Stimulated activated CD4-positive, alpha-beta T cell treated with anti-CD3 and anti-CD28 coated beads, TNF-alpha, amount 100 ng/mL, for 1 hour (primary cell): ENCODE data around the gene RNF4.
A peak's percentile ranks its signal among the peaks of the same experiment; 100 is the strongest.
"Not testable (repeated sequence)": the region's sequence is repeated elsewhere in the genome, so short reads cannot be mapped to it uniquely, and the experiment has no call there.

ENCODE experiments used
- DNase-seq, 3 donors: peaks; one replicate each; pipeline ENCODE4 v3.0.0-alpha.2; 2020; ENCODE audit warnings: low read depth in 3 of 3, low spot score in 1 of 3

Gene RNF4

GRCh38 chr4:2468456-2469191, at the start of gene RNF4:
Gene RNF4, plus strand, starts transcription at chr4:2469106. Its CDS starts 21,388 bp downstream, at chr4:2490494.
- peak; percentile 86 to 88 (median 87) for DNase-seq

DNA sequence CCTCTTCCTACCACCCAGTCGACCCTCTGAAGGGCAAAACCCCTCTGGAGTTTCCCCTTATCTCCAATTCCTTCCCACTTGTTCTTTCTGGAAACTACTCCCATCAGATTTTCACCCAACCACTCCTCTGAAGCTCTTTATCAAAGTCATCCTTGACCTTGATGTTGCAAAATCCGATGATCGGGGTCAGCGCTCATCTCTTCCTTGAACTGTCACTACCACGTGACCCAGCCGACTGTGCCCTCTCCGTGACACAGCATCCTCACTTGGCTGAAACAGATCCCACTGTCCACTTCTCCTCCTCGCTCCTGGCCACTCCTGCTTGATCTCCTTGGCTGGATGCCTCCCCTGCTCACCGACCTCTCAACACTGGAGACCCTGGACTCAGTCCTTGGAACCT, 49.1 kb upstream of the RNF4 start:
- no peak for DNase-seq

- no peak for DNase-seq
Measured at GRCh38 chr4:2421928-2422327, 47.0 kb upstream of the RNF4 start.

- DNase-seq: no peak
Measured at GRCh38 chr4:2423066-2423465, 45.8 kb upstream of the RNF4 start.

DNA sequence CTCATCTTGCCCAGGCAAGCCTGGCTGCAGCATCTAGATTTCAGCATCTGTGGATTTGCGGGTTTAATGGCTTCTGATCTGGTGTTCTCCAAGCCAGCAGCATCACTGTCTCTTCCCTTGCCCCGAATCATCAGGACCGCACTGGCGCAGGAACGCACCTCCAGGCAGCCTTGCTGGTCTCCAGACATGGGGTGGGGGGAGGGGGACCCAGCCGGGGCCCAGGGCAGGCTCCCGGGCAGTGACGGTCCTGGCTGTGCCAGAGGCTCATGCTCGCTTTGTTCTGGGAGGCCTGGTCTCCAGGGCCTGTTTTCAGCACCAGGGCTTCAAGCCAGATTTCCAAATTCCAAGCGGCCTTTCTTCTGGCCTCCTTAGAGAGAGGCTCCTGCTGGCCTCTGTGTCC, 45.2 kb upstream of the RNF4 start:
- DNase-seq: no peak

GRCh38 chr4:2424581-2424980, 44.3 kb upstream of the RNF4 start:
- DNase-seq: no peak

DNA sequence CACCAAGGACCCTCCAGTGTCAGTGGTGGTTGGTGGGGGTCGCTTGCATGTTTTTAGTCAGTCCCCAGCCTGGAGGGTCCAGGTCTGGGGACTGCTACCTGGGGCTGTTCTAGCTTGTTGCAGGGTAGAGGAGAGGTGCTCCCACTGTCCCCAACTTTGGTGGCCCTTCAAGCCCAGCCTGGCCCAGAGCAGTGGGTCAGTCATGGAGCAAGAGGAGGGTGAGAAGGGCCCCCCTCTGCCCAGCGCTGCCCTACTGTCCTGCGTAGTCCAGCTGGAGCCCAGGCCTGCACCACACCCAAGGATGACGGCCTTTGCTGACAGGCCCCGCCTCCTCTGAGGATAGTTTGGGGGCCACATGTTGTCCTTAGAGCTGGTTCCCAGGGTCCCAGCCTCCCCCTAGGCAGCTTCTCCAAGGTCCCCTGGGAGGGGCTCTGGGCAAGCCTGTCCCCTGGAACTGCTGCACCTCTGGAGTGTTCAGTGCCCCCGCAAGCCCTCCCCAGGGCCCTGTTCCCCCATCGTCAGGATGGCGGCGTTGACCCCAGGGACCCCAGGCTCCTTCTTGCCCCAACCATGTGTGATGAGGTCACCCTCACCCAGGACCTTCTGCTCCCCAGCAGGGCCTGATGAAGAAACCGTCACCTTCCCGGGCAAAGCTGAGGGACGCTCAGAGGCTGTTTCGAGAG, 43.4 kb upstream of the RNF4 start:
- no peak for DNase-seq

GRCh38 chr4:2426069-2426397, 42.9 kb upstream of the RNF4 start:
- no peak for DNase-seq

- DNase-seq: no peak
Measured at GRCh38 chr4:2426711-2427275, 42.1 kb upstream of the RNF4 start.

GRCh38 chr4:2427383-2428334, 41.2 kb upstream of the RNF4 start:
- DNase-seq: no peak

GRCh38 chr4:2428496-2429213, 40.3 kb upstream of the RNF4 start:
- DNase-seq: no peak

DNA sequence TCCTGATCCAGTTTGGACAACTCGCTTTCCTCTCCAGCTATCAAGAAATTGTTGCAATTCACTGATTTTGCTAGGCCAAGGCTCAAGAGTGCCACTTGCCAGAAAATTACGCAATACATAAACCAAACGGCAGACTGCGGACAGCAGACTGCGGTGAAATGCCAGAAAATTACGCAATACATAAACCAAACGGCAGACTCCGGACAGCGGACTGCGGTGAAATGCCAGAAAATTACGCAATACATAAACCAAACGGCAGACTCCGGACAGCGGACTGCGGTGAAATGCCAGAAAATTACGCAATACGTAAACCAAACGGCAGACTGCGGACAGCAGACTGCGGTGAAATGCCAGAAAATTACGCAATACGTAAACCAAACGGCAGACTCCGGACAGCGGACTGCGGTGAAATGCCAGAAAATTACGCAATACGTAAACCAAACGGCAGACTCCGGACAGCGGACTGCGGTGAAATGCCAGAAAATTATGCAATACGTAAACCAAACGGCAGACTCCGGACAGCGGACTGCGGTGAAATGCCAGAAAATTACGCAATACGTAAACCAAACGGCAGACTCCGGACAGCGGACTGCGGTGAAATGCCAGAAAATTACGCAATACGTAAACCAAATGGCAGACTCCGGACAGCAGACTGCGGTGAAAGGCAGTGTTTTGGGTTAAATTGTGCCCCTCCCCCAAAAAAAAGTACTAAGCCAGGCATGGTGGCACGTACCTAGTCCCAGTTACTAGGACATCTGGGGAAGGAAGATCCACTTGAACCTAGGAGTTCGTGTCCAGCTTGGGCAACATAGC, 38.8 kb upstream of the RNF4 start:
- DNase-seq: not testable (repeated sequence)

- DNase-seq: no peak
Measured at GRCh38 chr4:2432004-2432403, 36.9 kb upstream of the RNF4 start.

DNA sequence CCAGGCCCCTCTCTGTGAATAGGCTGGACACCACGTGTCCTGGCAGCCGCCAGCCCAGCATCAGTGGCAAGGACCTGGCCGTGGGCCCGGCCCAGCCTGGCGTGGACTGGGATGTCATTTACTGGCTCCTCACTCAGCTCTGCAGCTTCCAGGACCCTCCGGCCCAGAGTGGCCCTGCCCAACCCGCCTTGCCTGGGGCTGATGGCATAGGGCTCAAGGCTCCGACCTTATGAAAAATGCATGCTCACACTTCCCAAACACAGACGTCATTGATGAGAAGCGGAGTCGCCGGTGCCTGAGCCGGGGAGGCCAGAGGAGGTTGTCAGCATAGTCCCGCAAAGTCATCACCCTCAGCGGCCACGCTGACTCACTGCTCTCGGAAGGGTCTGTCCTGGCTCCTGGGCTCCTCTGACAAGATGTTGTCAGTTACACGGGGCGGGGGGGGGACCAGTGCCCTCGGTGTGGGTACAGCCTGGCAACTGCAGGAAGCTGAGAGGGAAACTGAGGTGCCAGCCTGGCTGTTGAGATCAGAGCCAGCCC, 35.8 kb upstream of the RNF4 start:
- DNase-seq: no peak

- no peak for DNase-seq
Measured at GRCh38 chr4:2433609-2434350, 35.1 kb upstream of the RNF4 start.

- DNase-seq: no peak
Measured at GRCh38 chr4:2434420-2434819, 34.5 kb upstream of the RNF4 start.

- no peak for DNase-seq
Measured at GRCh38 chr4:2436301-2436700, 32.6 kb upstream of the RNF4 start.

DNA sequence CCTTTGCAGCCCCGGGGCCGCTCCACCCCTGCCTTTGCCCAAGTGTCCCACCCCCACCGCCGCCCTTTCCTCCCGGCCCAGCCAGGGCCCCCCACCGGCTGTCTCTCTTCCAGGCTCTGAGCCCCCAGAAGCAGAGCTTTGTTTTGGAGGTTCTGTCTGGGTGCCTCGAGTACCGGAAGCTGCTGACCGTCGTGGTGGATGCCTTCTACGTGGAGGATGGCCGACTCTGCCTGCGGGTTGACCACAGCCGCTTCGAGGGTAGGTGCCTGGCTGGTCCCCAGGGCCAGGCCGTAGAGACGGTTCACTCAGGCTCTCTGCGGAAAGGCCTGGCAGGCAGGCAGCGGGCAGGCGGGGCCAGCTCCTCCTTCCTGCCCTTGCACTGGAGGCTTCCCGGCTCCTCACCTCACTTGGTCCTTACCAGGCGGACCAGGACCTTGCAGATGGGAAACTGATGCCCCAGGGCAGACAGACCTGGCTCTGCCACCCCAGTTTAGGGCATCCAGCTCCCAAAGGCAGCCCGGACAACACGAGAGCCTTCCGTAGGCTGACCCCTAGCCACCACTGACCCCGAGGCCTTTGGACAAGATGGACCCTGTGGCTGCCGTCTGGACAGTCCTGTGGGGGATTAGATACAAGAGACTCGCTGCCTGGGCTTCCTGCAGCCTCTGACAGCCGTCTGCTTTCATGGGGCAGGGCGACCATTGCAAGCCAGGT, 32.0 kb upstream of the RNF4 start:
- DNase-seq: no peak
